Activated naive CD4-positive, alpha-beta T cell treated with anti-CD3 and anti-CD28 coated beads, Interleukin-2, amount 10 ng/mL, durations not matched to agents 7 days and 5 days (primary cell): Measurements from ENCODE around the gene ARMH3.

ENCODE experiments used
- CTCF ChIA-PET: fragments of 350-600 bp; sonication (Branson Sonifier 250); formaldehyde crosslinking; loops from one replicate; lab custom pipeline; 2021; ENCODE audit warnings: antibody characterized with exemption; lab: Charles Lee
- DNase-seq: peaks from one replicate; pipeline ENCODE4 v3.0.0-alpha.2; 2020
- H3K27ac Mint-ChIP-seq: one replicate; pipeline ENCODE4 v1.8.0; 2021; ENCODE audit warnings: mild to moderate bottlenecking, moderate library complexity, mixed read lengths
- H3K27me3 Mint-ChIP-seq: one replicate; pipeline ENCODE4 v1.8.0; 2021; ENCODE audit warnings: mild to moderate bottlenecking, mixed read lengths
- H3K36me3 Mint-ChIP-seq: one replicate; pipeline ENCODE4 v1.8.0; 2021; ENCODE audit warnings: mixed read lengths
- H3K4me1 Mint-ChIP-seq: one replicate; pipeline ENCODE4 v1.8.0; 2021; ENCODE audit warnings: mixed read lengths
- H3K4me3 Mint-ChIP-seq: one replicate; pipeline ENCODE4 v1.8.0; 2021; ENCODE audit warnings: mild to moderate bottlenecking, moderate library complexity, mixed read lengths
- H3K9me3 Mint-ChIP-seq: one replicate; pipeline ENCODE4 v1.8.0; 2021; ENCODE audit warnings: mixed read lengths

The ARMH3 gene

GRCh38 chr10:101881036-101881774 lies 174.8 kb downstream of the ARMH3 start:
- Mint-ChIP-seq H3K27ac (no peak overlapping the region), H3K27me3 (no peaks in the 10 kb centered on the region), H3K4me1 (peaks cover 2% of the 10 kb centered on the region), H3K4me3 (no peak overlapping the region), H3K36me3 (peaks cover 10% of the 10 kb centered on the region), H3K9me3 (no peaks in the 10 kb centered on the region)
- CTCF ChIA-PET: interaction anchor here (0.6 to 5.2 kb wide), 4 partner anchors 8 to 1457 kb away, joined by 3 to 35 read pairs (median 6); no protein-coding TSS in a partner anchor
- DNase-seq: no peak

DNA sequence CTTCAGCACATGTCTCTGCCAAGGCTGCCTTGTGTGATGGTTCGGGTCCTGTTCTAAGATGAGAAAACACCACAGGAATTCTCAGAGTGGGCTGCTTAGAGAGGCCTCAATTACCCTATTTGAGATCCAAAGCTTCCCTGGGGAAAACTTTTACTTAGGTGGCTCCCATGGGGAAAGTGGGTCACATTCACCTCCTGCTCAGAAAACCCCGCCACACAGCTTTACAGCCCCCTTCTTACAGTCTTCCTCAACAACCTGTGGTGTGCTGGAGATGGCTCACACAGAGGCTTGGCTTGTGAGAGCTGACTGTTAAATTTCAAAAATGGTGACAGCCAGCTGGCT lies 175.8 kb downstream of the ARMH3 start:
- no peak overlapping the region for H3K27ac Mint-ChIP-seq
- no peak overlapping the region for H3K4me3 Mint-ChIP-seq
- peaks cover 9% of the 10 kb centered on the region for H3K4me1 Mint-ChIP-seq
- H3K36me3 Mint-ChIP-seq: peaks cover 6% of the 10 kb centered on the region
- no peak for DNase-seq
- H3K9me3 Mint-ChIP-seq: no peaks in the 10 kb centered on the region
- CTCF ChIA-PET: interaction anchor here (0.6 to 5.2 kb wide), 4 partner anchors 9 to 130 kb away, joined by 3 to 35 read pairs (median 6); no protein-coding TSS in a partner anchor
- H3K27me3 Mint-ChIP-seq: no peaks in the 10 kb centered on the region

GRCh38 chr10:101879456-101880231 lies 176.3 kb downstream of the ARMH3 start:
- DNase-seq: no peak
- no peak overlapping the region for H3K27ac Mint-ChIP-seq

GRCh38 chr10:101878869-101879268 lies 177.1 kb downstream of the ARMH3 start:
- H3K36me3 Mint-ChIP-seq: peaks cover 6% of the 10 kb centered on the region
- DNase-seq: no peak
- no peaks in the 10 kb centered on the region for H3K9me3 Mint-ChIP-seq
- peaks cover 17% of the 10 kb centered on the region for H3K4me1 Mint-ChIP-seq
- H3K27me3 Mint-ChIP-seq: no peaks in the 10 kb centered on the region
- no peak overlapping the region for H3K27ac Mint-ChIP-seq
- no peak overlapping the region for H3K4me3 Mint-ChIP-seq
- CTCF ChIA-PET: interaction anchor here (0.7 to 5.2 kb wide), 5 partner anchors 10 to 131 kb away, joined by 3 to 35 read pairs (median 4); no protein-coding TSS in a partner anchor

More at GRCh38 chr10:101879456-101880231, 176.3 kb downstream of the ARMH3 start:
- Mint-ChIP-seq H3K4me1 (peaks cover 15% of the 10 kb centered on the region), H3K4me3 (no peak overlapping the region), H3K27me3 (no peaks in the 10 kb centered on the region), H3K9me3 (no peaks in the 10 kb centered on the region), H3K36me3 (peaks cover 6% of the 10 kb centered on the region)
- CTCF ChIA-PET: interaction anchor here (0.6 to 5.2 kb wide), 6 partner anchors 10 to 130 kb away, joined by 3 to 35 read pairs (median 3); no protein-coding TSS in a partner anchor

GRCh38 chr10:101875068-101875688 lies 180.8 kb downstream of the ARMH3 start:
- peaks cover 17% of the 10 kb centered on the region for H3K4me1 Mint-ChIP-seq
- H3K9me3 Mint-ChIP-seq: no peaks in the 10 kb centered on the region
- peaks cover 9% of the 10 kb centered on the region for H3K36me3 Mint-ChIP-seq
- no peak for DNase-seq
- CTCF ChIA-PET: interaction anchor here (2.4 kb wide), 1 partner anchor 34 kb away, joined by 14 read pairs; no protein-coding TSS in a partner anchor
- H3K4me3 Mint-ChIP-seq: no peak overlapping the region
- H3K27ac Mint-ChIP-seq: no peak overlapping the region
- H3K27me3 Mint-ChIP-seq: no peaks in the 10 kb centered on the region

- H3K27ac Mint-ChIP-seq: no peak overlapping the region
- CTCF ChIA-PET: interaction anchor here (2.4 kb wide), 1 partner anchor 33 kb away, joined by 14 read pairs; no protein-coding TSS in a partner anchor
Measured at GRCh38 chr10:101874252-101874651, 181.7 kb downstream of the ARMH3 start.

DNA sequence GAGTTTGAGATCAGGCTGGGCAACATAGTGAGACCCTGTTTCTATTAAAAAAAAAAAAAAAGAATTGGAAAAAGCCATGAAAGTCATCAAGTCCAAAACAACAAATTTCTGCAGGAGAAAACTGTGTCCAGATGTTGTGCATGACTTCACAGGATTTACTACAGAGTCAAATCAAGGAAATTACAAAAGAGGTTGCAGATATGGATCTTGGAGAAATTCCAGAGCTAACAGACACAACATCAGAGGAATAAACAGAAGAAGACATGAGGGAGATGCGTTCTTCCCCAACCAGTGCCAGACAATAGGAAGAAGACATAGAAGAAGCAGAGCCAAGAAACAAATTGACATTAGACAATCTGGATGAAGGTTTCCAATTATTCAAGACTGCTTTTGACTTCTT lies 188.0 kb downstream of the ARMH3 start:
- Mint-ChIP-seq H3K9me3 (no peaks in the 10 kb centered on the region), H3K4me3 (no peak overlapping the region), H3K36me3 (peaks cover 11% of the 10 kb centered on the region), H3K27me3 (no peaks in the 10 kb centered on the region), H3K4me1 (no peaks in the 10 kb centered on the region), H3K27ac (no peak overlapping the region)
- CTCF ChIA-PET: interaction anchor here (0.6 kb wide), 1 partner anchor 12 kb away, joined by 3 read pairs; no protein-coding TSS in a partner anchor
- DNase-seq: no peak

More at GRCh38 chr10:101874252-101874651, 181.7 kb downstream of the ARMH3 start:
- no peak for DNase-seq
- Mint-ChIP-seq H3K4me3 (no peak overlapping the region), H3K4me1 (peaks cover 17% of the 10 kb centered on the region), H3K27me3 (no peaks in the 10 kb centered on the region), H3K36me3 (peaks cover 6% of the 10 kb centered on the region), H3K9me3 (no peaks in the 10 kb centered on the region)

DNA sequence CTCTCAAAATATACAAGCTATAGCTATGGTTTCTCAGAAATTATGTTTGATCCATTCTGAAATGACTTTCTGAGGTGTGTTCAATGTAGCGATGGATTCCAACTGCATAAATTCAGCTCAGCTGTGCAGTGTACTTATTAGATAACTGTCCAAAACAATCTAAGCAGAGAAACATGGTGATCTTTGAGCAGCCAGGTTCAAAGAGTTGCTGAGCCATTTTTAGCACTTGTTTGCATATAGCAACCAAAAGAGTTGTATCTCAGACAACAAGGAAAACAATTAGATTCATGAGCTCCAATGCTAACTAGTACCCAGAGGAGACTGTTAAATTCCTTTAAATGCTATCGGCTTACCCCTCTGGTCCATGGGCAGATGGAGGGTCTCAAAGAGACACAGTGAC lies 196.4 kb downstream of the ARMH3 start:
- peaks cover 26% of the 10 kb centered on the region for H3K36me3 Mint-ChIP-seq
- H3K4me3 Mint-ChIP-seq: no peak overlapping the region
- no peak for DNase-seq
- no peak overlapping the region for H3K27ac Mint-ChIP-seq
- CTCF ChIA-PET: interaction anchor here (0.6 to 3.2 kb wide), 8 partner anchors 16 to 213 kb away, joined by 3 to 25 read pairs (median 3); partner anchors contain the start of gene KCNIP2
- H3K4me1 Mint-ChIP-seq: peaks cover 10% of the 10 kb centered on the region
- H3K27me3 Mint-ChIP-seq: no peaks in the 10 kb centered on the region
- peaks cover 9% of the 10 kb centered on the region for H3K9me3 Mint-ChIP-seq

GRCh38 chr10:101858723-101859500 lies 197.1 kb downstream of the ARMH3 start:
- Mint-ChIP-seq H3K4me3 (no peak overlapping the region), H3K4me1 (peaks cover 10% of the 10 kb centered on the region), H3K36me3 (peaks cover 22% of the 10 kb centered on the region), H3K27ac (no peak overlapping the region), H3K9me3 (peaks cover 9% of the 10 kb centered on the region), H3K27me3 (no peaks in the 10 kb centered on the region)
- CTCF ChIA-PET: interaction anchor here (0.8 to 3.2 kb wide), 8 partner anchors 10 to 214 kb away, joined by 3 to 25 read pairs (median 4); partner anchors contain the start of gene KCNIP2
- DNase-seq: no peak

GRCh38 chr10:101857802-101858476 lies 198.0 kb downstream of the ARMH3 start:
- Mint-ChIP-seq H3K36me3 (peaks cover 22% of the 10 kb centered on the region), H3K27me3 (no peaks in the 10 kb centered on the region), H3K27ac (no peak overlapping the region), H3K4me1 (peaks cover 10% of the 10 kb centered on the region), H3K9me3 (peaks cover 9% of the 10 kb centered on the region), H3K4me3 (no peak overlapping the region)
- CTCF ChIA-PET: interaction anchor here (1.1 to 3.2 kb wide), 3 partner anchors 9 to 33 kb away, joined by 3 to 25 read pairs (median 6); no protein-coding TSS in a partner anchor
- no peak for DNase-seq

- CTCF ChIA-PET: no interaction called here
- no peak overlapping the region for H3K27ac Mint-ChIP-seq
- peaks cover 9% of the 10 kb centered on the region for H3K9me3 Mint-ChIP-seq
- H3K27me3 Mint-ChIP-seq: no peaks in the 10 kb centered on the region
- peaks cover 16% of the 10 kb centered on the region for H3K36me3 Mint-ChIP-seq
- H3K4me3 Mint-ChIP-seq: no peak overlapping the region
- no peak for DNase-seq
- peaks cover 10% of the 10 kb centered on the region for H3K4me1 Mint-ChIP-seq
Measured at GRCh38 chr10:101856626-101857025, 199.3 kb downstream of the ARMH3 start.

- Mint-ChIP-seq H3K27me3 (no peaks in the 10 kb centered on the region), H3K36me3 (peaks cover 7% of the 10 kb centered on the region), H3K4me3 (no peak overlapping the region), H3K4me1 (no peaks in the 10 kb centered on the region), H3K27ac (no peak overlapping the region), H3K9me3 (no peaks in the 10 kb centered on the region)
- DNase-seq: no peak
- CTCF ChIA-PET: interaction anchor here (3.2 kb wide), 1 partner anchor 10 kb away, joined by 17 read pairs; no protein-coding TSS in a partner anchor
Measured at GRCh38 chr10:101851411-101852116, 204.4 kb downstream of the ARMH3 start.
